Fibroblast of skin of scalp (primary cell): ENCODE measurements around the gene SEC14L1.

Source experiments
- DNase-seq: peaks from one replicate; pipeline ENCODE4 v3.0.0-alpha.2; 2013

Gene SEC14L1

GRCh38 chr17:77163511-77164280 is 22.9 kb downstream of the SEC14L1 start:
- DNase-seq, result no peak

DNA sequence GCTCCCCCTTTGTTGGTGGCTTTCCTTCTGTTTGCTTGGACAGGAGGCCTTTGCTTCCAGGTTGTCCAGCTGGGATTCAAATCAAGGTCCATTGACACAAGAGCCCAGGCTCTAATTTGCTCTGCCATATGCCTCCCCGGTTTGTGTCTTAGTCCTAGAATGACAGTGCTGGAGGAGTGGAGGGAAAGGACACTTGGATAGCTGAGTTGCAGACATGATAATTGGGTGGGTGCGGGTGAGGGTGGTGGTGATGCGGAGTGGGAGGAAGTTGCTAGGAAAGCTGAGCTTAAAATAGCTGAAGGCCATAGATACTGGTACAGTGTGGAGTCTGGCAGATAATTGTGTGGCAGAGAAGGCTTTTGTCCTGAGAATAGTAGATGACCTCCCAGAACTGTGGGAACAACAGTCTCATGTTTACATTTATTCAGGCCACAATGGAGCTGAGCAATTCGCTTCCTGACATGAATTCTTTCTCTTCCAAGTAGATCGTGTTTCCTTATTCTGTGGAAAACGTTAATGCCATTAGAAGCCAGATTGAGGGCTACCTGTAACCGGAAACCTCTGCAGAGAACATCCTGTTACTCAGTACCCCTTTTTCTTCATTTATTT is 23.8 kb downstream of the SEC14L1 start:
- DNase-seq, result peak; percentile 18

DNA sequence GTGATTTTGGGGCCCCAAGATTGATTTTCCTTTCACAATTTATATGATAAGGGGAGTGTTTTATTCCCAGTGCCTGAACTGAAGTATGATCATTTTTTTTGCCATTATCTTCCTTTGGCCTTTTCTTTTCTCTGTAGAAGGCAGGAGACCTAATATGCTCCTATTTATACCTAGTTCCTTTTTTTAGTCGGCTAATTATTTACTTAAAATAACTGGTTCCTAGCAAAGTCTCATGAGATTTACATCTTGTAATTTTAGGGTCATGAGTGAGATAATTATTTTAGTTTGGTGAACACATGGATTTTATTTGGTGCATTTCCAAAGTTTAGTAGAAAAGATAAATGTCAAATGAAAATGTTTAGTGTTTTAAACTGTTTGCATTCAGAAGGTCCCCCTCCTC is 24.8 kb downstream of the SEC14L1 start:
- no peak for DNase-seq

- DNase-seq, result no peak
These were observed 26.9 kb downstream of the SEC14L1 start for GRCh38 chr17:77167472-77168306.

GRCh38 chr17:77173104-77173503 is 32.3 kb downstream of the SEC14L1 start:
- DNase-seq, result no peak

DNA sequence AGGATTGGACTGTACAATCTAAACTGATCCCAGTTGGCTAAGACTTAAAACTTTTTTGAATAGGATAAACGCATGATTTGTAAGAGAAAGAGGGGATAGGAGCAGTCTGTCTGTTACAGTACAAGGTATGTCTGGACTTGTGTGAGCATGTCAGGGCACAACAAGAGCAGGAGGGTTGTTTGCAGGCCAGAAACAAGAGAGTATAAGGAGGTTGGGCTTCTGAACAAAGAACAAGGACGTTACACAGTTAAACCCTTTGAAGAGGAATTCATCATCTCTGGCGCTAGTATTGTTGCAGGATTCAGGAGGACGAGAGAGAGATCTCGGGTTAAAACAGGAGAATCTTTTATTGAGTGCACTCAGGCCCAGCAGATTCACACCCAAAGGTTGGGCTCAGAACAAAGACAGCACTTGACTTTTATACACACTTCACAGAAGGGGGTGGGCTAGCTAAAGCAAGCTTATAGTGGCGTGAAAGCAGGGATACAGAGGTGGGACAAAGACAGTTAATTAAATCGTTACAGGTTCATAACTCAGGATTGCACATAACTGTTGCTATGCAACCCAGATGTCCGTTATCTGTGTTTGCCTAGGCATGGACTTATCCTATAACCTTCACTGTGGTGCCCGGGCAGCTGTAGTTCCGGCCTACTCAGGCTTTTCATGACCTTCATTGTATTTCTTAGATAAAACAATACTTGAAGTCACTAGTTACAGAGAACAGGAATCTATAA is 34.3 kb downstream of the SEC14L1 start:
- DNase-seq, result no peak

- DNase-seq, result peak; percentile 12
These were observed 36.4 kb downstream of the SEC14L1 start for GRCh38 chr17:77177002-77177741.

DNA sequence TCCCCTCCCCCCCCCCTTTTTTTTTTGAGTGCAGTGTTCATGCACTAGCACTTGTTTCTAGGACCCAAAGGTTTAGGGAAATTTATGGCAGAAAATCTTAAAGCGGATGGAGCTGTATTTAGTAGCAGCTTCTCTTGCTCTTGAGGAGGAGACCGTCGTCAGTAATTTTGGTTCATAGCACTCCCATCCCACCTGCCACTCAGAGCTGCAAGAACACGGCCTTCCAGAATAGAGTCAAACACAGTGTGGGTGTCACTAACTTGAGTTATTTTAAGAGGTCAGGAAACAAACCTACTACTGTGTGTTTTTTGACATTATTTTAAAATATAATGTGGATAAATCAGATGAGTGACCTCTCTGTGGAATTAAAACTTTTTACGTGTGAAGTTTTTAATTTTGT is 37.3 kb downstream of the SEC14L1 start:
- DNase-seq, result no peak

DNA sequence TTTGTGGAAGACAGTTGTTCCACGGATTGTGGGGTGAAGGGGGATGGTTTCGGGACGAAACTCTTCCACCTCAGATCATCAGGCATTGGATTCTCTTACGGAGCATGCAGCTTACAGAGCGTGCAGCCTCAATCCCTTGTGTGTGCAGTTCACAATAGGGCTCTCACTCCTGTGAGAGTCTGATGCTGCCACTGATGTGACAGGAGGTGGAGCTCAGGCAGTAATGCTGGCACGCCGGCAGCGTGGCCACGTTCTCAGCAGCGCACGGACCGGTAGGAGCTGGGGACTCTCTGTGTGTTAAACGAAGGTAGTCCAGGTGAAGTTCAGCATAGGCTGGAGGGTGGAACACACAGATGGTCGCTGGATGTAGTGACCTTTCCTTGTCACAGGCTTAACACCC is 37.8 kb downstream of the SEC14L1 start:
- DNase-seq, result no peak

DNA sequence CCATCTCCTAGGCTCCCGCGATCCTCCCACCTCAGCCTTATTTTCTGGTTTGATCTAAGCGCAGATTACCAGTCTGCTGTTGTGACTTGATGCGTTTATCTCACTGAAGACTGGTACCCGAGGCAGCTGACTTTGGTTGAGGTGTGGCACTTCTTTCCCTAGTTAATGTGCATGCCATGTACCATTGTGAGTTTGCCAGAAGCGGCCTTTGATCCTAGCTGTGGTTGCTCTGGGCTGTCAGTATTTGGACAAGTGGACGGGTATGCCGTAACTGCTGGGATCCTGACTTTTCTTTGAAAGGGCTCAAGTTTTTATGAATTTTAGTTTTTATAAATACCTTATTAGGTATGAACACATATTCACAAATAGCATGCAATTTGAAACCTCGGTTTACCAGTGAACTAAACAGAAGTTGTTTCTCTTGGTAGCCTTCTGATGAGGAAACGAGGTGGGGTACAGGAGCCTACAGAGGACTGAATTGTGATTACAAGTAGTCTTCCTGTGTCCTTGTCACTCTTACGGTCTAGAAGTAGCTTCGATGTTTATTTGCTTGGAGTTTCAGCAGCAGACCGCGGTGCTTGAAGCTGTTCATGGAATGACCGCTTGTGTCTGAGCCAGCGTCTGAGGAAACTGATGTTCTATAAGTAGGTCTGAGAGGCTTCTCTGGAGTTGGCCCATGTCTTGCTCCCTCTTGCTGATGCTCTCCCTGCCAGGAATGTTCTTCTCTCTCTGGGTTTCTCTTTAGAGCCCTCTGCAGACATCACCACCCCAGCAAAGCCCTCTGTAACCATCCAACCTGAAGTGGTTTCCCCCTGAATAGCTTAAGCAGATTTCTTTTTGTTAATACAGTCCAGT is 40.0 kb downstream of the SEC14L1 start:
- DNase-seq, result no peak

GRCh38 chr17:77182205-77183172 is 41.7 kb downstream of the SEC14L1 start:
- DNase-seq, result no peak

DNA sequence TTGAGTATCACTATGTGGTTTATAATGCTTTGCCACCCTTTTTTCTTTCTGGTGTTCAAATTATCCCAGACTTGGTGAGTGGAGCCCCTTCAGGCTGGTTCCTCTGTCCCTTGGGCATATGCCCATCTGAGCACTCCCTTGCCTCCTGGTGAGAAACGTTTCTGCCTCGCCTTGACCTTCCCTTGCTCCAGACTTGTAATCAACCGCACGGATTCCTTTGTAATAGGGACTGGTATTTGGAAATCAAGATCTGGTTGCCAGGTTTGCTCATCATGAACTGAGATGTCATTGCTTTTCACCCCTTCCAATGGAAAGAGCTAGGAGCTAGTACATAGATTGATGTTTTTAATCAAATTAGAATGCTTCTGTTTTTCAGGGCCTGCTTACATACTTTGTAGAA is 43.7 kb downstream of the SEC14L1 start:
- peak; percentile 58 for DNase-seq

DNA sequence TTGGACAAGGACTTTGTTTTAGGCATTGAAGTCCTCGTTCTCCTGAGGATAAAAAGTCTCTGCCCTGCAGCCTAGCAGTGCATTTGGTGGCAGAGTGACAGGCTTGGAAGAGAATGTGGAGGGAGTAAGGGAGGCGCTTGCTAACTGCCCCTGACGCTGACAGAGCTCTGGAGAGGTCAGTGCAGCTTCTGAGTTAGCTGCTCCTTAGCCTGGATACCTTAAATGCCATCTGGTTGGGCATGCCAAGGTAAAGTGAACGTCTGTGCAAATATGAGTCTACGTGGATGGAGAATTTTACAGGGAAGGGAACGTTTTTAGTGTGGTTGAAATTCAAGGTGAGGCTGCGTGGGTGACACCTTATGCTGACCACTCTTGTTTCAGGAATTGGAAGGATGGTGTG is 44.4 kb downstream of the SEC14L1 start:
- no peak for DNase-seq

DNA sequence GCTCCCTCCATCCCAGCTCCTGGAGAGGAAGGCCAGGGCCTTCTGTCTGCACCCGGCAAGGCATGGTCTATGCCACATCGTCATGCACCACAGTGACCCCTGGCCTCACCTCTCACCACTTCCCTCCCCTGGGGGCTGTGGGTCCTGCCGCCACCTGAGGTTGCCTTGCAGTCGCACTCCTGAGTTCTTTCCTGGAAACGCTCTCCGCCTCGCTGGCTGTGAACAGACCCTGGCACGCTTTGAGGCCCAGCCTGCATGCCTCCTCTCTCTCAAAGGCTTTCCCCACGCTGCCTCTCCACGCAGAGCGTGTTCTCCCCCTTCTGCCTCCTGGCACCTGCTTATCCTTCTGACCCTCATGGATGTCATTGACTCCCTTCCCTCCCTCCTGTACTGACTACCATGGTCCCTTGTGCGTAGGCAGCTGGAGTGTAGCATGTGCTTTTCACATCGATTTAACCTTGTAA is 45.4 kb downstream of the SEC14L1 start:
- DNase-seq, result no peak

GRCh38 chr17:77188084-77189066 is 47.6 kb downstream of the SEC14L1 start:
- DNase-seq, result no peak

GRCh38 chr17:77189148-77189547 is 48.4 kb downstream of the SEC14L1 start:
- DNase-seq, result no peak

- DNase-seq, result no peak
These were observed 49.8 kb downstream of the SEC14L1 start for GRCh38 chr17:77190576-77190975.

- DNase-seq, result no peak
These were observed 50.5 kb downstream of the SEC14L1 start for GRCh38 chr17:77191244-77191643.
